ENCODE results near the gene MOSMO. TPM values are rescaled to one million over a fixed set of nuclear protein-coding genes. Genes with fewer than 3 reads are reported as not detected.

The MOSMO gene
- total and polyA plus RNA-seq, 2 donors (not counting 1 experiment from before 2014, with no cell fraction given) = 13.0 to 20.2 TPM

- H3K79me2 ChIP-seq (ENCODE audit: control insufficient read depth, insufficient read depth, low read length) = peaks cover 4% of the 10 kb centered on the region
- no peak overlapping the region for H3K4me3 ChIP-seq (ENCODE audit: control extremely low read depth in 1 of 5, extremely low read depth in 1 of 5, insufficient read depth in 1 of 5, low read depth in 2 of 5, low read length in 4 of 5)
- no peak overlapping the region for H3K27ac Mint-ChIP-seq
- H2AFZ ChIP-seq (ENCODE audit: insufficient read depth, low read depth, low read length, poor library complexity, severe bottlenecking) = no peak overlapping the region
- ChIA-PET POLR2A (no interaction called here), CTCF (interaction anchor here (0.6 to 1.9 kb wide), 6 partner anchors 10 to 104 kb away, joined by 3 to 6 read pairs (median 4); no protein-coding TSS in a partner anchor)
- 91% methylated on average over 4 of the region's 7 CpGs for WGBS (ENCODE audit: insufficient coverage)
- H3K4me3 Mint-ChIP-seq = no peak overlapping the region
- H3K36me3 ChIP-seq (replicated peaks in 1 of 2; ENCODE audit: control extremely low read depth in 1 of 2, control insufficient read depth in 1 of 2, extremely low read depth in 1 of 2, insufficient read depth in 2 of 2, low read length in 1 of 2) = no peaks in the 10 kb centered on the region
- H3K9me3 Mint-ChIP-seq (ENCODE audit: insufficient read depth) = peaks cover 6% of the 10 kb centered on the region
- H3K4me2 ChIP-seq (replicated peaks; ENCODE audit: low read depth, low read length, poor library complexity, severe bottlenecking) = no peak overlapping the region
- H3K27ac ChIP-seq (ENCODE audit: low read length in 2 of 2) = no peak overlapping the region
- no peak overlapping the region for H3K9ac ChIP-seq (ENCODE audit: low read length)
- H3K27me3 Mint-ChIP-seq = no peaks in the 10 kb centered on the region
- H3K9me3 ChIP-seq (ENCODE audit: control extremely low read depth in 1 of 3, control insufficient read depth in 2 of 3, insufficient read depth in 1 of 3, low read length in 2 of 3) = peaks cover 1 to 7% (median 6%) of the 10 kb centered on the region in 3 donors
- TF ChIP-seq CTCF (IDR thresholded peaks at IDR 0.05) = no peak
- no peak for TF ChIP-seq EZH2 (IDR thresholded peaks at IDR 0.05; ENCODE audit: borderline replicate concordance, insufficient read depth, low read depth, low read length, poor library complexity, severe bottlenecking)
- no peaks in the 10 kb centered on the region for H3K4me1 ChIP-seq (ENCODE audit: control insufficient read depth in 2 of 2, insufficient read depth in 2 of 2, low read length in 2 of 2)
- peaks cover 10% of the 10 kb centered on the region for H4K20me1 ChIP-seq (ENCODE audit: control insufficient read depth, insufficient read depth, low read length, poor library complexity, severe bottlenecking)
- ATAC-seq (ENCODE audit: low read depth) = no peak
- intact Hi-C loops (cut with micrococcal nuclease) = no loop called here
- no peak for DNase-seq
- no peaks in the 10 kb centered on the region for H3K27me3 ChIP-seq (replicated peaks in 1 of 4; ENCODE audit: control extremely low read depth in 1 of 4, control insufficient read depth in 3 of 4, insufficient read depth in 4 of 4, low read length in 3 of 4)
- no peaks in the 10 kb centered on the region for H3K4me1 Mint-ChIP-seq
Measured at GRCh38 chr16:22071331-22071910, 63.5 kb downstream of the MOSMO start.

- no peaks in the 10 kb centered on the region for H3K36me3 ChIP-seq (replicated peaks in 1 of 2; ENCODE audit: control extremely low read depth in 1 of 2, control insufficient read depth in 1 of 2, extremely low read depth in 1 of 2, insufficient read depth in 2 of 2, low read length in 1 of 2)
- CTCF ChIA-PET = interaction anchor here (0.6 to 1.2 kb wide), 3 partner anchors 70 to 75 kb away, joined by 3 to 4 read pairs (median 3); no protein-coding TSS in a partner anchor
- H3K27me3 Mint-ChIP-seq = no peaks in the 10 kb centered on the region
- H3K4me2 ChIP-seq (replicated peaks; ENCODE audit: low read depth, low read length, poor library complexity, severe bottlenecking) = no peak overlapping the region
- ATAC-seq (ENCODE audit: low read depth) (no peak), DNase-seq (no peak)
- POLR2A ChIA-PET = no interaction called here
- H3K9me3 Mint-ChIP-seq (ENCODE audit: insufficient read depth) = no peaks in the 10 kb centered on the region
- no peaks in the 10 kb centered on the region for H3K4me1 ChIP-seq (ENCODE audit: control insufficient read depth in 2 of 2, insufficient read depth in 2 of 2, low read length in 2 of 2)
- no peaks in the 10 kb centered on the region for H3K4me1 Mint-ChIP-seq
- intact Hi-C loops (cut with micrococcal nuclease) = no loop called here
- no peak overlapping the region for H3K4me3 Mint-ChIP-seq
- no peak for TF ChIP-seq EZH2 (IDR thresholded peaks at IDR 0.05; ENCODE audit: borderline replicate concordance, insufficient read depth, low read depth, low read length, poor library complexity, severe bottlenecking)
- TF ChIP-seq CTCF (IDR thresholded peaks at IDR 0.05) = no peak
- H3K27ac ChIP-seq (ENCODE audit: low read length in 2 of 2) = no peak overlapping the region
- H4K20me1 ChIP-seq (ENCODE audit: control insufficient read depth, insufficient read depth, low read length, poor library complexity, severe bottlenecking) = peaks cover 10% of the 10 kb centered on the region
- no peaks in the 10 kb centered on the region for H3K9me3 ChIP-seq (ENCODE audit: control extremely low read depth in 1 of 3, control insufficient read depth in 2 of 3, insufficient read depth in 1 of 3, low read length in 2 of 3)
- H3K9ac ChIP-seq (ENCODE audit: low read length) = no peak overlapping the region
- peaks cover 4% of the 10 kb centered on the region for H3K79me2 ChIP-seq (ENCODE audit: control insufficient read depth, insufficient read depth, low read length)
- H2AFZ ChIP-seq (ENCODE audit: insufficient read depth, low read depth, low read length, poor library complexity, severe bottlenecking) = no peak overlapping the region
- no peak overlapping the region for H3K4me3 ChIP-seq (ENCODE audit: control extremely low read depth in 1 of 5, extremely low read depth in 1 of 5, insufficient read depth in 1 of 5, low read depth in 2 of 5, low read length in 4 of 5)
- WGBS (ENCODE audit: insufficient coverage) = no CpG with 5 or more reads among the region's 3 CpGs
- no peaks in the 10 kb centered on the region for H3K27me3 ChIP-seq (replicated peaks in 1 of 4; ENCODE audit: control extremely low read depth in 1 of 4, control insufficient read depth in 3 of 4, insufficient read depth in 4 of 4, low read length in 3 of 4)
- H3K27ac Mint-ChIP-seq = no peak overlapping the region
Measured at GRCh38 chr16:22073350-22073749, 65.4 kb downstream of the MOSMO start.
